Nephron progenitor cell (in vitro differentiated cells): Measurements from ENCODE around the gene DDIT4.

ENCODE experiments used
- DNase-seq: peaks from one replicate; pipeline ENCODE4 v3.0.0; 2021
- H3K27ac Mint-ChIP-seq: 2 replicates; pipeline ENCODE4 v1.8.0; 2021; ENCODE audit warnings: mild to moderate bottlenecking, moderate library complexity, mixed read lengths
- H3K27me3 Mint-ChIP-seq: 2 replicates; pipeline ENCODE4 v1.8.0; 2021; ENCODE audit warnings: mild to moderate bottlenecking, low read depth, mixed read lengths; ENCODE audit not compliant: poor library complexity
- H3K36me3 Mint-ChIP-seq: 2 replicates; pipeline ENCODE4 v1.8.0; 2021; ENCODE audit warnings: low read depth, mixed read lengths
- H3K4me1 Mint-ChIP-seq: 2 replicates; pipeline ENCODE4 v1.8.0; 2021; ENCODE audit warnings: mixed read lengths
- H3K4me3 Mint-ChIP-seq: 2 replicates; pipeline ENCODE4 v1.8.0; 2021; ENCODE audit warnings: mild to moderate bottlenecking, moderate library complexity, mixed read lengths
- H3K9me3 Mint-ChIP-seq: 2 replicates; pipeline ENCODE4 v1.8.0; 2021; ENCODE audit warnings: mild to moderate bottlenecking, moderate library complexity, mixed read lengths
- TF ChIP-seq, protein P1 (sequence below): fragments of 200-600 bp; sonication (generic); IDR thresholded peaks from 2 replicates; pipeline ENCODE4 v1.5.0; 2021; ENCODE audit warnings: antibody characterized with exemption

Gene DDIT4

DNA sequence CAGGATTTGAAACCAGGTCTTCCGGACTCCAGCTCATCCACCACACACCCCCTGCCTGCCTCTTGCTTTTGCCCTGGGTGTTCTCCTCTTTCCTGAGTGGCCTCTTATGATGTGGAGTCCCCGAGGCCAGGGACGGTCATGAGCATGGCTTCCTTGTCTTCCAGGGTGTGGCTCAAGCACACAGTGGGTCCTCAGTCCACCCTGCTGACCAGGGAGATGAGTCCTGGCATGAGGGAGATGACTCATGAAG is 48.2 kb downstream of the DDIT4 start:
- peaks cover 80% of the 10 kb centered on the region for H3K4me1 Mint-ChIP-seq
- H3K27ac Mint-ChIP-seq, result no peak overlapping the region
- TF ChIP-seq, protein P1, sequence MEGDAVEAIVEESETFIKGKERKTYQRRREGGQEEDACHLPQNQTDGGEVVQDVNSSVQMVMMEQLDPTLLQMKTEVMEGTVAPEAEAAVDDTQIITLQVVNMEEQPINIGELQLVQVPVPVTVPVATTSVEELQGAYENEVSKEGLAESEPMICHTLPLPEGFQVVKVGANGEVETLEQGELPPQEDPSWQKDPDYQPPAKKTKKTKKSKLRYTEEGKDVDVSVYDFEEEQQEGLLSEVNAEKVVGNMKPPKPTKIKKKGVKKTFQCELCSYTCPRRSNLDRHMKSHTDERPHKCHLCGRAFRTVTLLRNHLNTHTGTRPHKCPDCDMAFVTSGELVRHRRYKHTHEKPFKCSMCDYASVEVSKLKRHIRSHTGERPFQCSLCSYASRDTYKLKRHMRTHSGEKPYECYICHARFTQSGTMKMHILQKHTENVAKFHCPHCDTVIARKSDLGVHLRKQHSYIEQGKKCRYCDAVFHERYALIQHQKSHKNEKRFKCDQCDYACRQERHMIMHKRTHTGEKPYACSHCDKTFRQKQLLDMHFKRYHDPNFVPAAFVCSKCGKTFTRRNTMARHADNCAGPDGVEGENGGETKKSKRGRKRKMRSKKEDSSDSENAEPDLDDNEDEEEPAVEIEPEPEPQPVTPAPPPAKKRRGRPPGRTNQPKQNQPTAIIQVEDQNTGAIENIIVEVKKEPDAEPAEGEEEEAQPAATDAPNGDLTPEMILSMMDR, result no peak
- no peak for DNase-seq
- H3K27me3 Mint-ChIP-seq, result peaks cover 1% of the 10 kb centered on the region
- H3K36me3 Mint-ChIP-seq, result no peaks in the 10 kb centered on the region
- no peak overlapping the region for H3K4me3 Mint-ChIP-seq
- H3K9me3 Mint-ChIP-seq, result no peaks in the 10 kb centered on the region

DNA sequence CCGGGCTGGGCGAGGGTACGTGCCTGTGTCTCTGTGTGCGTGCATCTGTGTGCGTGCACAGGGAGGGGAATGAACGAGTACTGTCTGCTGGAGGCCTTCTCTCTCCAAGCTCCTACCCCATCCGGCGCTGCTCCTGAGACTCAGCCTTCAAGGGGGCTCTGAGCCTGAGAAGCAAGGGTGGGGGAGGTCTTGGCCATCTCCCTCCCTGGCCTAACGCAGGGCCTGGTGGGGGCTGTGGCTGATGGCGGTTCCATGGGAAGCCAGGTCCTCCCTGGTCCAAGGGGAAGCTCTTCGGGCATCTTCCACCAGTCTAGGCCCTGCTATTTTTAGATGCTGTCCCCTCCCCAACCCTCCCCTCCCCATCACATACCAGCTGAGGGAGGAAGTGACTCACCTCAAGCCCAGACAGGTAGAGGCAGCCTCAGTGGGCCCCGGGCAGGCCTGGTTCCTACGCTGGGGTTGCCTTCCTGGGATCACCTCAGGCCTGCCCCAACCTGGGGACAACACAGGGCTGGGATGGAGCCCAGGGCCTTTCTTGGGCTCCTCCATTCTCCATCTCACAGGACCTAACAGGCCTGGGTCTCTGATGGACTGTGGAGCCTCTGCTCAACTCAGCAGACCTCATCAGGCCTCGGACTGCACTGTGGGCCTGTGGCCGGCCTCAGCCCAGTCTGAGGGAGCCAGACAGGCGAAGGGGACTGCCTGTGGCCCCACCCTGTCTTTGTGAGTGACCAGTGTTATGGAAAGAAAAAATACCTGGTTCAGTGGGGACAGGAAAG is 48.7 kb downstream of the DDIT4 start:
- Mint-ChIP-seq H3K27me3 (no peaks in the 10 kb centered on the region), H3K36me3 (no peaks in the 10 kb centered on the region), H3K4me3 (no peak overlapping the region), H3K27ac (no peak overlapping the region), H3K4me1 (peaks cover 77% of the 10 kb centered on the region), H3K9me3 (no peaks in the 10 kb centered on the region)
- no peak for DNase-seq
- TF ChIP-seq, protein P1, result no peak

GRCh38 chr10:72323108-72323749 is 49.5 kb downstream of the DDIT4 start:
- peaks cover 81% of the 10 kb centered on the region for H3K4me1 Mint-ChIP-seq
- TF ChIP-seq, protein P1, result no peak
- peak overlapping the region; percentile 91 for H3K27ac Mint-ChIP-seq
- no peaks in the 10 kb centered on the region for H3K9me3 Mint-ChIP-seq
- DNase-seq, result no peak
- H3K4me3 Mint-ChIP-seq, result peak overlapping the region; percentile 13
- H3K36me3 Mint-ChIP-seq, result no peaks in the 10 kb centered on the region
- no peaks in the 10 kb centered on the region for H3K27me3 Mint-ChIP-seq

DNA sequence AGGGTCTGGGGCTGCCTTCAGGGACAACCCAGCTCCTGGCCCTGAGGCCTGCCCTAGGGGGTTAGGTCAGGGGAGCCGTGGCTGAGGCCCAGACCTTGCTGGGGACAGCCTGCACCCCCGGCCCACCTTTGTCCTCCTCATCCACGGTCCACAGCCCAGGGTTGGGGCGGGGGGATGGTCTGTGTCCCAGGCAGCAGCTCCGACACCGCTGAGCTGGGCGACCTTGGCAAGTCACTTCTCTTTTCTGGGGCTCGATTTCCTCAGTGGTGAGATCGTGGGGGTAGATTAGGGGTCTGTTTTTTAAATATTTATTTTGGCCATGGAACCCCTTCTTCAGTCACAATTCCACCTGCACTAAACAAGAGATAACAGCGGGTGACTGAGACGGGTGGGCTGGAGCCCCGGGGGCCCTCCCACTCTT is 50.1 kb downstream of the DDIT4 start:
- Mint-ChIP-seq H3K27me3 (no peaks in the 10 kb centered on the region), H3K4me3 (peak overlapping the region; percentile 23), H3K9me3 (no peaks in the 10 kb centered on the region), H3K4me1 (peaks cover 81% of the 10 kb centered on the region), H3K36me3 (no peaks in the 10 kb centered on the region), H3K27ac (peak overlapping the region; percentile 91)
- DNase-seq, result no peak
- TF ChIP-seq, protein P1, result no peak
